Chondrocyte (in vitro differentiated cells): ENCODE results near the gene ETV4. TPM values are rescaled to one million over a fixed set of nuclear protein-coding genes. Genes with fewer than 3 reads are reported as not detected.

Source experiments
- DNase-seq: peaks from one replicate; pipeline ENCODE4 v3.0.0; 2021; ENCODE audit warnings: mixed read lengths, low spot score
- H3K27ac Mint-ChIP-seq: one replicate; pipeline ENCODE4 v1.8.0; 2021; ENCODE audit warnings: mild to moderate bottlenecking, moderate library complexity, mixed read lengths; ENCODE audit not compliant: unreplicated experiment
- H3K27me3 Mint-ChIP-seq: 2 replicates; pipeline ENCODE4 v1.8.0; 2021; ENCODE audit warnings: low read depth, mixed read lengths
- H3K36me3 Mint-ChIP-seq: 2 replicates; pipeline ENCODE4 v1.8.0; 2021; ENCODE audit warnings: low read depth, mixed read lengths
- H3K4me1 Mint-ChIP-seq: 2 replicates; pipeline ENCODE4 v1.8.0; 2021; ENCODE audit warnings: low read depth, mild to moderate bottlenecking, mixed read lengths
- H3K4me3 Mint-ChIP-seq: one replicate; pipeline ENCODE4 v1.8.0; 2021; ENCODE audit warnings: mild to moderate bottlenecking, moderate library complexity, mixed read lengths; ENCODE audit not compliant: unreplicated experiment
- H3K9me3 Mint-ChIP-seq: 2 replicates; pipeline ENCODE4 v1.8.0; 2021; ENCODE audit warnings: low read depth, mixed read lengths
- total RNA-seq: library from RNA; stranded (reverse); gene quantifications from 3 replicates; pipeline ENCODE4 v1.2.1, GENCODE V29; 2021
- TF ChIP-seq, protein P1 (sequence below): fragments of 200-600 bp; sonication (generic); IDR thresholded peaks from 2 replicates; pipeline ENCODE4 v1.5.0; 2021; ENCODE audit warnings: antibody characterized with exemption, mild to moderate bottlenecking, moderate library complexity

Gene ETV4
- total RNA-seq, 1 donor from 2014 or later = 1.1 TPM

DNA sequence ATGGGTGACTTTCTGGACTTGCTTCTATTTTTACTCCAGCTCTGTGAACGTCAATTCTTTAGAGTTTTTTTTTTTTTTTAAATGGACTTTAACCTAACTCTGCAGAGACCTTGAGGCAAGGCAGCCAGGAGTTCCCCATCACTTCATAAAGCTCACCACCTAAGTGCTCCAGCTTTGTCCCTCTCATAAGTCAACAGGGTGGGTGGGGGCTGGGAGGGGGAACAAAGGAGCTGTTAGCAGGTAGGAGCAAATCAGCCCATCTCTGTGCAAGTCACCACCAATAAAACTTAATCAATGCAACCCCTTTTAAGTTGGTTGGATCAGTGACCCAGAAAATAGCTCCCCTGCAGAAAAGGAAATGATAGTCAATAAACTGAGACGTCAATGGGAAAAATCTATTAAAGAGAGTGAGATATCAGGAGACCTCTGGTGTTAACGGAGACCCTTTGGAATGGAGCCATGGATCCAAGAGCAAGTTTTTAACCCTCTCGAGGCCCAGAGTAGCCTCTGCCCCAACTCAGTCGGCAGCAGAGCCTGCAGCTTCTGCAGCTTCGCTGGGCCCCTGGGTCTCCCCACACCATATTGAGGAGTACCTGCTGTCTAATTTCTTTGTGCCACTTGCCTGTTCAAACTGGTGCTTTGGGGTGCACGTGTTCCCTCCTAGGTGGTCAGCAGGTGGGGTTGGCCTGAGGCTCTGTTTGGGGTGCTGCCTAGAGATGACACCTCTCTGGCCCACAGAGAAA, 27.6 kb upstream of the ETV4 start:
- H3K36me3 Mint-ChIP-seq = no peaks in the 10 kb centered on the region
- no peak overlapping the region for H3K4me3 Mint-ChIP-seq
- no peak overlapping the region for H3K27ac Mint-ChIP-seq
- DNase-seq = no peak
- peaks cover 13% of the 10 kb centered on the region for H3K4me1 Mint-ChIP-seq
- peaks cover 8% of the 10 kb centered on the region for H3K27me3 Mint-ChIP-seq
- no peaks in the 10 kb centered on the region for H3K9me3 Mint-ChIP-seq
- TF ChIP-seq, protein P1, sequence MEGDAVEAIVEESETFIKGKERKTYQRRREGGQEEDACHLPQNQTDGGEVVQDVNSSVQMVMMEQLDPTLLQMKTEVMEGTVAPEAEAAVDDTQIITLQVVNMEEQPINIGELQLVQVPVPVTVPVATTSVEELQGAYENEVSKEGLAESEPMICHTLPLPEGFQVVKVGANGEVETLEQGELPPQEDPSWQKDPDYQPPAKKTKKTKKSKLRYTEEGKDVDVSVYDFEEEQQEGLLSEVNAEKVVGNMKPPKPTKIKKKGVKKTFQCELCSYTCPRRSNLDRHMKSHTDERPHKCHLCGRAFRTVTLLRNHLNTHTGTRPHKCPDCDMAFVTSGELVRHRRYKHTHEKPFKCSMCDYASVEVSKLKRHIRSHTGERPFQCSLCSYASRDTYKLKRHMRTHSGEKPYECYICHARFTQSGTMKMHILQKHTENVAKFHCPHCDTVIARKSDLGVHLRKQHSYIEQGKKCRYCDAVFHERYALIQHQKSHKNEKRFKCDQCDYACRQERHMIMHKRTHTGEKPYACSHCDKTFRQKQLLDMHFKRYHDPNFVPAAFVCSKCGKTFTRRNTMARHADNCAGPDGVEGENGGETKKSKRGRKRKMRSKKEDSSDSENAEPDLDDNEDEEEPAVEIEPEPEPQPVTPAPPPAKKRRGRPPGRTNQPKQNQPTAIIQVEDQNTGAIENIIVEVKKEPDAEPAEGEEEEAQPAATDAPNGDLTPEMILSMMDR = no peak

DNA sequence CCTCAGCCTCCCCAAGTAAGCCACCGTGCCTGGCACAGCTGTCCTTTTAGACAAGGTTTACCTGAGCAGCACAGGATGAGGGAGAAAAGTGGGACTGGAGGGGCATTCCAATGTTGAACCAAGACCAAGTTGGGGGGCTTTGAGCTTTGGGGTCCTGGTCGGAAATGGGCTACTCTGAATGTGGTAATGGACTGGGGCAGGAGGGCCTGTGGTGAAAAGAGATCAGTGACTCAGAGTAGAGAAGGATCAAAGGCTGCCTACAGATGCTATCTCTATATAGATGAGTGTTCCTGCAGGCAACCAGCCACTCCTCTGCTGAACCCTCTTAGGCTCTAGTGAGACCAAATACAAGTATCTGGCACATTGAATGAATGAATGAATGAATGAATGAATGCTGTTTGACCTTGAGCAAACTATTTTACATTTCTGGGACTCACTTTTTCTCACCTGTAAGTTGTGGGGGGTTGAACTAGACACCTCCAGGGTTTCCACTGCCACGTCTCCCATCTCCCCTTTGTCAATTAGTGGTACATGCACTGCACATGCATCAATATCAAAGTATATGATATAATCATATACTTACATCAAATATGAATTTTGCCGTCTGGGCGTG, 26.3 kb upstream of the ETV4 start:
- Mint-ChIP-seq H3K36me3 (peaks cover 1% of the 10 kb centered on the region), H3K4me1 (peaks cover 2% of the 10 kb centered on the region), H3K9me3 (no peaks in the 10 kb centered on the region), H3K4me3 (no peak overlapping the region), H3K27ac (no peak overlapping the region), H3K27me3 (peaks cover 8% of the 10 kb centered on the region)
- TF ChIP-seq, protein P1 = no peak
- DNase-seq = no peak

DNA sequence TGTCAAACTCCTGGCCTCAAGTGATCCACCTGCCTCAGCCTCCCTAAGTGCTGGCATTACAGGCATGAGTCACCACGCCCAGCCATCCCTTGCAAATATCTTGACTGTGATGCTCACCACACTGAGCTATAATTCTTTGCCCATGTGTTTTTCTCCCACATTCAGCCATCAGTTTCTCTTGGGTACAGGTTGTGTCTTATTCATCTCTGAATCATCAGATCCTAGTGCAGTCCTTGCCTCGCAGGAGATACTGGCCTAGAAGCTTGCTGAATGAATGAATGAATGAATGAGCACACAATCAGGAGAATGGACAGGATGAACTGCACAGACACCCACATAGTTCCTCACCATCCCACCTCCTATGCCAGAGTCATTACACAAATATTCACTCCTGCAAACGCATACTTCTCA, 24.4 kb upstream of the ETV4 start:
- H3K36me3 Mint-ChIP-seq = peaks cover 1% of the 10 kb centered on the region
- no peaks in the 10 kb centered on the region for H3K9me3 Mint-ChIP-seq
- H3K27me3 Mint-ChIP-seq = peaks cover 6% of the 10 kb centered on the region
- no peaks in the 10 kb centered on the region for H3K4me1 Mint-ChIP-seq
- no peak overlapping the region for H3K27ac Mint-ChIP-seq
- H3K4me3 Mint-ChIP-seq = no peak overlapping the region
- TF ChIP-seq, protein P1 = no peak
- DNase-seq = no peak

DNA sequence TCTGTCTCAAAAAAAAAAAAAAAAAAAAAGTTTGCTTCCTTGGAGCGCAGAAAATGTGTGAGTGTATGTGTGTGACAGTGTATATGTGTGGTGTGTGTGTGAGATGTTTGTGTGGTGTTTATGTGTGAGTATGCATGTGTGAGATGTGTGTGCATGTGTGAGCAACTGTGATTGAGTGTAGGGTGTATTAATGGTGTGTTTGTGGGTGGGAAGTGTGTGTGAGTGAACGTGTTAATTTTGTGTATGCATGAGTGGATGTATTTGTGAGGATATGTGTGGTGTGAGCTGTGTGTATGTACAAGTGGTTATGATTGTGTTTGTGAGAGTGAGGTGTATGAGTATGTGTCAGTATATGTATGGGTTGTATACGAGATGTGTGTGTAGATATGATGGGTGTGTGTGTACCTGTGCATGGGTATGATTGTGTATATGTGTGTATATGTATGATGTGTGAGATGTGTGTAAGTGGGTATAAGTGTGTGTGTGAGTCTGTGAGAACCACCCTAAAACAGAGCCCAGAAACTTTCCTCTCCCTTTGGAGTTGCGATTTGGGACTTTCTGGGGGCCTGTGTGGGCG, 22.5 kb upstream of the ETV4 start:
- TF ChIP-seq, protein P1 = no peak
- Mint-ChIP-seq H3K27ac (no peak overlapping the region), H3K27me3 (peaks cover 8% of the 10 kb centered on the region), H3K4me1 (no peaks in the 10 kb centered on the region), H3K9me3 (no peaks in the 10 kb centered on the region), H3K4me3 (no peak overlapping the region), H3K36me3 (peaks cover 1% of the 10 kb centered on the region)
- DNase-seq = no peak
